ENCODE data around the gene LRMDA.

LRMDA gene

DNA sequence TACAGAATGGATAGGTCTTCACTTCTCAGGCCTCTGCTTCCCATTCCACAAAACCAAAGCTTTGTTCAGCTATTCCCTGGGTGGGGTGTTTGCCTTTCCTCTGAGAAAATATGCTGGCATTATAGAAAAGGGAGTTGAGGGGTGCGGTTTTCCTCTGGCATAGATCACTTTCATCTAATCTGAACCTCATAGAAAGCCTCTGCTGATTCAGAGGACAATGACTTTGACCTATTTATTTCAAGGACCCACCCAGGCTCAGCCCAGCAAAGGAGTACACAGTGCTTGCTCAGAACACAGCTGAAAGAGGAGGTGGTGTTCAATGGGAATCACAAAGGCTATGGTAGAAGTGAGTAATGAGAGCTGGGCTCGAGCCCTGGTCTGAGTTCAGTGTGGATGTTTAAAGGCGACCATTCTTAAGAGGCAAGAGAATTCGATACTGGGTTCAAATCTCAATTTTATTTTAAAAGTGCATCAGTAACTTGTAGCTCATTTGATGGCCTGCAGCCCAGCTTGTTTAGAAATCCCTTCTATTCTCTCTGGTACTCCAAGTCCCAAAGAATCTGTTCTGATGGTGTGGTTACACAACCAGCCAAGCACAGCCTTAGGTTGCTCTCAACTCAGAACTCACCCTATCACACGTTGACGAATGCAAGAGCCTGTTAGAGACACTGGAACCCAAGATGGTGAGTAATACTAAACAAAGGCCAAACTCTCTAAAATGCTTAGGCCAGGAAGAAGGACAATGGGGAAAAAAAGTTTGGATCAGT lies 1012.8 kb downstream of the LRMDA start:
- DNase-seq (ENCODE audit: low spot score): no peak

DNA sequence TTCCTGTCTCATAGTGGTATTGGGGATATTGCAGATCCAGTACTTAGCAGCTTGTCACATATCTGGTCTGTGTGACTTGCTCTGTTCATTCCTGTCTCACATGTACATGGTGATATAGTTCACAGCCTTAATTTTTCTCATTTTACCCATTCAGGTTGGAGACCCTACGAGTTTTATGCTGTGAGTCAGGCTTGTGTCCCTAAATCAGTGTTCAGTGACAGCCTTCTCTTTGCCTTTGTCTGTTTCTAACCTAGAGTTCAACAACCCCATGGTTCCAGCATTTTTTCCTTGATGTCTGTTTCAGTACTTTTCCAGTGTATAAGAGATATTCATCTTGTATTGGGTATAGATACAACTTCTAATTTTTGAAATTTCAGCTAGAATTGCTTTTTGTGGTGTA lies 1016.2 kb downstream of the LRMDA start:
- DNase-seq (ENCODE audit: low spot score): no peak

DNA sequence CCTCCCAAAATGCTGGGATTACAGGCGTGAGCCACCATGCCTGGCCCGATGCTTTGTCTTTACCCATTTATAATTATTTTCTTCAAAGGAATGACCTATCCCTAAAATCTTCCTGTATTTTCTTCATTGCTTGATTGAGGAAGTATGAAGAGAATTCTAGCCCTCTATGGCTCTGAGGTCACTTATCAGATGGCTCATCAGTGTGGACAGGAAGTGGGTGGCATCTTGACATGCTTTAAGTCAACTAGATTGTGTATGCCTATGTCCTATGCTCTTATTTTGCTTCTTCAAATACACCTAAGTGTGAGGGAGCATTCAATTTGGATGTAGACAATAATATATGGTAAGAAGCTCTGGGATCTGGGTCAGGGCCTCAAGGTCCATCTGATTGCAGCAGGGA lies 1020.5 kb downstream of the LRMDA start:
- no peak for DNase-seq (ENCODE audit: low spot score)

DNA sequence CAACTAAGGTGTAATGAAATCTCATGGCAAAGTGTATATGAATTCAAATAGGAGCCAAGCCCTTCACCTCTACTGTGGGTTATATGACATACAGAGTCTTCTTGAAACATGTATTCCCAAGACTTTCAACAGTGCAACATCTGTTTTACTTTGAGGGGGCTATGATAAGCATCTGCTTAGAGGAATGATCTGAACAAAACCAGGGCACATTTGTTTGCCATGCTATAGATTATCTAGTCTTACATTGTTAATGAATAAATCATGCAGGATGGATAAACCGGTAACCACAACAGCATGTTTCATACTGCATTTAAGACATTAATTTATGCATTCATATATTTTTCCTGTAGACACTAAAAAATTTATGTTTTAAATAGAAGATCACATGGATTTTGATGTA lies 1021.9 kb downstream of the LRMDA start:
- no peak for DNase-seq (ENCODE audit: low spot score)

DNA sequence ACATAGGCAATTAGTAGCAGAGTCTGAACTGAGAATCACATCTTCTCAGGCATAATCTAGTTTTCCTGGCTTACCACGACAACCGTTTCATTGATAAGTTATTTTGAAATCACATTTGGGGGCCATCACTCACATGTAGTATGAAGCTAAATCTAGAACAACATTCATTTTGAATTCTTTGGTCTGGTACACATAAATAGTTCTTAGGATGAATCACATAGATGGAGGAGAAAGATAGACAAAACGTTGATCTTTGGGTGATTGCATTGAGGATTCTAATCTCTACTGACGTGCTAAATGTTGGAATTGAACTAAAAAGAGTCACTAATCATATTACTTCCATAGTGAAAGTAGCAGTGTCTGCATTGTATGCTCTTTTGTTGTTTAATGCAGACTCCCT lies 1022.6 kb downstream of the LRMDA start:
- DNase-seq (ENCODE audit: low spot score): no peak

DNA sequence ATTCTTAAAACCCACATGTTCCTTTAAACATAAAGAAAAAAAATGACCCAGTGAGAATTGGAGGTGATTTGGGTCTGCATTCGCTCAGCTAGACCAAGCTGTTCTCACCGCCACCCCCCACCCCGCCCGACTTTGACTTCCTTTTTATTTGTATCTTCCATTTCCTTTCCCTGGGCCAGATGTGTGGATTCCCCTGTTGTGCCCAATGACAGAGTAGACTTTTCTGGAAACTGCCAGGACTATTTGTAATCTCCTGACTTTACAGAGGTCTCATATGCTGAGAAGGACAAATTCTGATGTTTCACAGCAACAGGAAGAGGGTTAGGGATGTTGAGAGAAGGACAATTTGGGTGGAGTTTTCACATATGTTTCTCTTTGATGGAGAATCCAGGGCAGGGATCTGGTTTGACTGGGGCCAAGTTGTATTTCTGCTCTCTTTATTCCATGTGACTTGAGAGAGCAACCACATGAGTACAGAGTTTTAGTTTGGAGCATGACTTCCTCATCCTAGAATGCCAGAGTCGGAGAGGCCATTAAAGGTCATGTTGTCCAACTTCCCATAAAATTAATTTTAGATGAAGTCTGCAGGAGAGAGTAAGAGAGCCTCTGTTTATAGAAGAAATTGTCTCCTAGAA lies 1023.2 kb downstream of the LRMDA start:
- DNase-seq (ENCODE audit: low spot score): no peak

DNA sequence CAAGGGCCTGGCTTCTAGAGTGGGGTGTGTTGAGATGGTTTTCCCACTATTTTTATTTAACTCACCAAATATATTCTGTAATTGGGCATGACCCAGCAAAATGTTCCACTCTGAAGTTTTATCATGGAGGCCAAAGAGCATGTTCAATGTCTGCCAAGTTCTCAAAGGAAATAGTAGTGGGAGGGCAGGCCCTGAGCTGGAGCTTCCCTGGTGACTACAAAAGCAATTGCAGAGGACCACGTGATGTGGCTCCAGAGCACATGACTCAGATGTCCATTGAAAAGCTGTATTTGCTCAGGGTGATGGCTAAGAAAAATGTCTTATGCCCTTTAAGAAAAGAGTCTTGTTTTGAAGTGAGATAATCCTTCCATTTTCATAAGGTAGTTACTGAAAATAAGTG lies 1024.8 kb downstream of the LRMDA start:
- DNase-seq (ENCODE audit: low spot score): no peak

DNA sequence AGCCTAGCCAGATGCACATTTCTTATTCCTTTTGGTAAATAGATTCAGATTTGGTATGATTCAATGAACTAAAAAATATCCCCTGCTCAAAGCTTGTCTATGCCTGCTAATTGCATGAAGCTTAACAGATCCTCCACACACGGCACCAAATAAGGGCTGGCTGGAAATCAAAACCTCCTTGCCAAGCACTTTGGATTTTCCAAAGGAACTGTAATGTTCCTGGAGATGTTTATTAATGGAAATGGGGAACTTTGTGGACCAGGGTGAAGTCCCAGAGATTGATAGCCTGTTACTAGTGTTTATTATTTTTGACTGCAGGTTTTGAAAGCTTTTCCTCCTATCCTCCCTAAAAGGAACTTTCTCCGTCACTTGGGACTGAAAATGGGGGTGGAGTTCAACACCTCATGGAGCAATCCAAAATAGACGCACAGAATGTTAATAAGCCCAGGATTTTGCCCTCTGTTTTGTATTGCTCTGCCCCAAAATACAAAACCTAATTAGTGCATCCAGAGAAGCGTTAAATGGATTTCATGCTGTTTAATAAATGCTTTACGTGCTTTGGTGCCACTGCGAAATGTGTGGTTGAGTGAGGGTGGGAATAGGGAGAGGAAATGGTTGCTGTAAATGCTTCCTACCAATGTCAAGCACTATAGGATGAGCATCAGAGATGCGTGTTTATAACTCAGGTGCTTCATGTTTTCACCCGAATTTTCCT lies 1027.7 kb downstream of the LRMDA start:
- no peak for DNase-seq (ENCODE audit: low spot score)

DNA sequence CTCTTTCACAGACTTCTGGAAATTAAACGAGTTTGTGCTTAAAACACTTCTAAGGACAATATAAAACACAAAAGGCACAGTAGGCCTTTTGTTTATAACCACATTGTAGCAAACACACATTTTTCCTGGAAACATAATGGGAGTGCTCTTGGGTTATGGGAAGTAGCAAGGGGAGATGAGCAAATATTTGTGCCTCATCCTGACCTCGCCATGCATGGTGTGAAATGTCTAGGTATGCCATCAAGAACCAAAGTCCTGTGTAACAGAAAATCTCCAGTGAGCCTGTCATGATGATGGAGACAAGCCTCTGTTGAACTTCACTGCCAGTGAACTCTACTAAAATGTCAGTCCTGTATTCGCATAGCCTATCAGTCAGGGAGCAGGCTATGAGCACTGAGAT lies 1029.6 kb downstream of the LRMDA start:
- DNase-seq (ENCODE audit: low spot score): no peak

DNA sequence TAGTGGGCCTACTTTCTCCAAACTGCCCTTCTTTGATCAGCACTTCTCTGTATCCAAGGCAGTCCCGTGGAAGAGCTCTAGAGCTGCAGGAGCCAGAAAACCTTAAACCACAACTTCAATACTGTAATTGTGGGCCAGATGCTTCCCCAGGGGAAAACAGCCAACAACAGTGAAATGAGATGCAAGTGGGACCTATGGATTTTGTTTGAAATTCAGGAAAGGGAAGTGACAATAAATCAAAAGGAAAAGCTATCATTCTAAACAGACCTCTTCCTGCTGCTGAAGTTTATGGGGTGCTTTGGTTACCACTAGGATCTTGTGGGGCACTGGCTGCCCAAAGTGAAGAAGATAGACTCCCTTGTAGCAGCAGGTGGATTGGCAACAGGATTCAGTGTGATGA lies 1031.7 kb downstream of the LRMDA start:
- no peak for DNase-seq (ENCODE audit: low spot score)

DNA sequence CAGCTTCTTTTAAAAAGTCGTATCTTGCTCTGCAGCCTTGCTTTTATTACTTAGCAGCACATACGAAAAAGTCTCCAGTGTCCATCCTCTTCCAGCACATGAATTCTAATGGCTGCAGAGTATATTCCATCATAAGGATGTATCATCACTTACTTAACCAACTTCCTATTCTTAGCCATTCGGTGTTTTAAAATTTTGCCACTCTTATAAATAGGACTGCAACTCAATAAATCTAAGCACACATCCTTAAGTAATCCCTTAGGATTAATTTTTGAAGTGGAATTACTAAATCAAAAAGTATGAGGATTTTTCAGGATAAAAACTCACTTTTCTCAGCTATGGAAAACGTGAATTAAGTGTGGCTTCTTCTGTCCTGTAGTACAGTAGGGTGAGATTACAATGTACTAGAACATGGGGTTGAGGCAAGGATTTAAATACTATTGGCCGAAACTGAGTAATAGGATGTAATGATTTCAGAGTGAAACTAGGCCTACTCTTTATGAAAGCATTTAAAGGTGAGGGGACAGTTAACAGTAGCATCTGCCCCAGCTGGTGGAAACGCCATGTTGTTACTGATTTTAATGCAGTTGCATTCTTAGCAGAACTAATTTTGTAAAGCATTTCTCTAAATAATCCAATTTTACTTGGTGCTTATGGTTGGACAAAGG lies 1035.5 kb downstream of the LRMDA start:
- no peak for DNase-seq (ENCODE audit: low spot score)

DNA sequence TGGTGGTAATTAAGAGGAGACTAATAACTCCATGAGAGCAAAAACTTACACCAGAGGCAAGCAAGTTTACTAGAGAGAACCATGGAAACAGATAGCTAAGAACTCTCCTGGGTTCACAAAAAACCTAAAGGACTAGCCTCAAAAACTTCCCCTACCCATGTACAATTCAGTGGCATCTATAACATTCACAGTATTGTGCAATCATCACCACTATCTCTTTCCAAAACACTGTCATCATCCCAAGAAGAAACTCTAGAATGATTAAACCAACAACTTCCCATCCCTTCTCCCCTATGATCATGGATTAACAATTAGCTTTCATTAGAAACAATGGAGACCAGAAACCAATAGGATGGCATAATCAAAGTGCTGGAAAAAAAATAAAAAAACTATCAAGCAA lies 1038.3 kb downstream of the LRMDA start:
- DNase-seq (ENCODE audit: low spot score): no peak

DNA sequence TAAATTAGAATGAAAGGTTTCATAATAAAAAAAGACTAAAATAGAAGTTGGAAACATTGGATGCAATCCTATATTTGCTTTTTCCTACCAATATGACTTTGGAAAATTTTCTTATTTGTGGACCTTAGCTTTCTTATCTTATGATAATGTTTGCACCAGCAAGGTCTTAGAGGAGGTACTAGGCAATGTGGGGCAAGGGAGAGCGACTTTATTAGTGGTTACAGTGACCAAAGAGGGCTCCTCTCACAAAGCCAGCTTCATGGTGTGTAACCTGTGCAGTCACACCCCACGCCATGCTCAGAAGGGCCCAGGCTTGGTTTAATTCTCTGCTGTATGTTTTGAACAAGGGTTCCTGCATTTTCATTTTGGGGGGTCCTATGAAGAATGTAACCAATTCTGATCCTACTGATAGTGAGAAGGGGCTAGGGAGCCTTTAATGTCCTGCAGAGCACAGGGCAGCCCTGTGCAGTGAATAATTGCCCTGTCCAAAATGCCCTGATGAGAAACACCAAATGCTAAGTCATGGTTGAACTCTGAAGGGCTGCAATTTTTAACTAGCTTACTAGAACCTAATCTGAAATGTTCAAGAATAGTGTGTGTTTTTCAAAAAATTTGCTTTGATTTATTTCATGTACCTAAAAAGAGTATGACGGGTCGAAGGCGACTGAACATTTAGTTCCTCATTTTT lies 1047.8 kb downstream of the LRMDA start:
- DNase-seq (ENCODE audit: low spot score): no peak

DNA sequence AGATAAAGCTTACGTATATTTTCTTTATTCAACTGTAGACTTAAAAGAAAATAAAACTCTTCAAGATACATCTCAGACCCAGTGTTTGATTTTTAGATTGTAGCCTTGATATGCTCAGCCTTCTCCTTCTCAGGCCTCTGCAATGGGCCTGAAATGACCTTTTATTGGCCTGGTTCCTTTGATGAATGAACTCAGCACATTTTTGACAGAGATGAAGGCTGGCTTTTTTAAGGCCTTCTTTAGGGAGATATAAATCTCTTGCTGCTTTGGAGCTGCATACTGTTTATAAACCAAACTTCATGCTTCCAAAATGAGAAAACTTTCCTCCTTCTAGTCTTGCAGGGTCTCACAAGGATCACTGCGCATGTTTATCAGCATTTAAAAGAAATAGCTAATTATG lies 1049.8 kb downstream of the LRMDA start:
- DNase-seq (ENCODE audit: low spot score): no peak

DNA sequence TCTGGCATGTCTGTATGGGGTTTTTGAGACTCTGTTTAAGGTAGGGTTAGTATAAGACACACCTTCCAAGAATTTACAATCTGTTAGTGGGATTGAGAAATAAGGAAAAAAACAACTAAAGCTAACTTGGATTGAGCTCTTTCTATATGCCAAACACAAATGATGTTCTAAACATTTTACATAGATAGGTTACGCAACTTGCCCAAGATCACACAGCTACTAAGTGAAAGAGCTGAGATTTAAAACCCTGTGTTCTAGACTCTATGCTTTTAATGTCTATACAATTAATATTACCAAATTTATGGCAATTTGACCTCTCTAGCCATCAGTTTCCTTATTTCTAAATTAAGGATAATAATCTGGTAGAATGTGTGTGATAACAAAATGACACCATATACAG lies 1056.2 kb downstream of the LRMDA start:
- no peak for DNase-seq (ENCODE audit: low spot score)

DNA sequence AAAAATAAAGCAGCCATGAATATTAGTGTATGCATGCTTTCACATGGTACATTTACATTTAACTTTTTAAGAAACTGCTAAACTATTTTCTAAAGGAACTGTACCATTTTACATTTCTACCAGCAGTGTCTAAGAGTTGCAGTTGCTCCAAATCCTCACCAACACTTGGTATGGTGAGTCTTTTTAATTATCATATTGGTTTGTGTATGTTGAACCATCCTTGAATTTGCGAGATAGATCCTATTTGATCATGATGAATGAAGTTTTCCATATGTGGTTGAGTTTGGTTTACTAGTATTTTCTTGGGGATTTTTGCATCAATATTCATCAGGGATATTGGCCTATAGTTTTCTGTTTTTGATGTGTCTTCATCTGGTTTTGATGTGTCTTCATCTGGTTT lies 1057.2 kb downstream of the LRMDA start:
- DNase-seq (ENCODE audit: low spot score): no peak

DNA sequence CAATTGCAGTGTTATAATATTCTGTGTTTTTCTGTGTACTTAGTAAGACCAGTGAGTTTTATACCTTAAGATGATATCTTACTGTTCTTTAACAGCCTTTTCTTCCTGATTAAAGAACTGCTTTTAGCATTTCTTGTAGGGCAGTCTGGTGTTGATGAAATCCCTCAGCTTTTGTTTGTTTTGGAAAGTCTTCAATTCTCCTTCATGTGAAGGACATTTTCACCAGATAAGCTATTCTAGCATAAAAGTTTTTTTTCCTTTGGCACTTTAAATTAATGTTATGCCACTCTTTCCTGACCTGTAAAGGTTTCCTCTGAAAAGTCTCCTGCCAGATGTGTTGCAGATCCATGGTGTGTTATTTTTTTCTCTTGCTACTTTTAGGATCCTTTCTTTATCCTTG lies 1059.8 kb downstream of the LRMDA start:
- DNase-seq (ENCODE audit: low spot score): no peak

DNA sequence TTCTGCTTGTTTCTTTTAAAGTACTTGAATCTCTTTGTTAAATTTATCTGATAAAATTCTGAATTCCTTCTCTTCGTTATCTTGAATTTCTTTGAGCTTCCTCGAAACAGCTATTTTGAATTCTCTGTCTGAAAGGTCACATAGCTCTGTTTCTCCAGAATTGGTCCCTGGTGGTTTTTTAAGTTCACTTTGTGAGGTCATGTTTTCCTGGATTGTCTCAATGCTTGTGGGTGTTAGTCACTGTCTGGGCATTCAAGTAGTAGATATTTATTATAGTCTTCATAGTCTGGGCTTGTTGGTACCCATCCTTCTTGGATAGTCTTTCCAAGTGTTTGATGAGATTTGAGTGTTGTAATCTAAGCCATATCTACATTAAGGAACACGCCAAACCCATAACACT lies 1060.6 kb downstream of the LRMDA start:
- no peak for DNase-seq (ENCODE audit: low spot score)

DNA sequence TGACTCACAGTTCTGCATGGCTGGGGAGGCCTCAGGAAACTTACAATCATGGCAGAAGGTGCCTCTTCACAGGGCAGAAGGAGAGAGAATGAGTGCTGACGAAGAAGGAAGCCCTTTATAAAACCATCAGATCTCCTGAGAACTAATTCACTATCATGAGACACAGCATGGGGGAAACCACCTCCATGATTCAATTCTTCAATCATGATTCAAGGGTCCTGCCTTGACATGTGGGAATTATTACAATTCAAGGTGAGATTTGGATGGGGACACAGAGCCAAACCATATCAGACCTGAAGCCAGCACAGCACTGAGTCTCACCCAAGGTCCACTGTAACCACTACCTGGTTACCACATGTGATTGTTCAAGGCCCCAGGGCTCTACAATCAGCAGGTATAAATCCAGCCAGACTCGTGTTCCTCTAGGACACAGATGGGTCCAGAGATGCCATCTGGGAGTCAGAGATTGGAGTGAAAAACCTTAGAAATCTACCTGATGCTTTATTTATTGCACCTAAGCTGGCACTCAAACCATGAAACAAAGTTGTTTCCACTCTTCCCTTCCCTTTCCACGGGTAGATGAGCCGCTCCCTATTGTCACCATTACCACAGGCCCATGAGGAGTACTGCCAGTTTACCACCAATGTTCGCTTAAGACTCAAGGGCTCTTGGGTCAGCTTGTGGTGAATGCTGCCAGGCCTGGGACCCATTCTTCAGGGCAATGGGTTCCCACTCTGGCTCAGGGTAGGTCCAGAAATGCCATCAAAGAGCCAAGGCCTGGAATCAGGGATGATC lies 1061.5 kb downstream of the LRMDA start:
- no peak for DNase-seq (ENCODE audit: low spot score)

DNA sequence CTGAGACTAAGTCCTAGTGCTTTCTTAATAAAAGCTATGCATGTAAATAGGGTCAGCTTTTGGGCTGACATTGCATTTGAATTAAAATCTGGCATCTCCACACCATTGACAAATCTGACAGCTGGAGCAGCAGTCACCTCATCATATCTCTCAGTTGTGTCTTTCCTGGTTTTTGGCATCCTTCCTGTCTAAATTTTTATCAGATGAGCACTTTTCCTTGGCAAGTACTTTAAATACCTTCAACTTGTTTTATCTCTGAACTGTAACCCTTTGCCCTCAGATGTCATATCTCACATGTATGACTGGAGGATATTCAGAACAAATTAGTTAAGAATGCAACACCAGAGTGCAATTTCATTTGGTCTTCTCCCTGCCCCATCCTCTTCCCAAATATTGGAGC lies 1066.2 kb downstream of the LRMDA start:
- DNase-seq (ENCODE audit: low spot score): no peak

DNA sequence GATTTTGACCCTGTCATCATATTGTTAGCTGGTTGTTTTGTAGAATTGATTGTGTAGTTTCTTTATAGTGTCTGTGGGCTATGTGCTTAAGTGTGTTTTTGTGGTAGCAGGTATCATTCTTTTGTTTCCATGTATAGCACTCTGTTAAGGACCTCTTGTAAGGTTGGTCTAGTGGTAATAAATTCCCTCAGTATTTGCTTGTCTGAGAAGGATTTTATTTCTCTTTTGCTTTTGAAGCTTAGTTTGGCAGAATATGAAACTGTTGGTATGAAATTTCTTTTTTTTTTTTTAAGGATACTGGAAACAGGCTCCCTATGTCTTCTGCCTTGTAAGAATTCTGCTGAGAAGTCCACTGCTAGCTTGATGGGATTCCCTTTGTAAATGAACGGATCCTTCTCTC lies 1073.4 kb downstream of the LRMDA start:
- no peak for DNase-seq (ENCODE audit: low spot score)

All from ecto neural progenitor cell (in vitro differentiated cells).